Measurements from ENCODE around the gene SKIC8.

The SKIC8 gene

DNA sequence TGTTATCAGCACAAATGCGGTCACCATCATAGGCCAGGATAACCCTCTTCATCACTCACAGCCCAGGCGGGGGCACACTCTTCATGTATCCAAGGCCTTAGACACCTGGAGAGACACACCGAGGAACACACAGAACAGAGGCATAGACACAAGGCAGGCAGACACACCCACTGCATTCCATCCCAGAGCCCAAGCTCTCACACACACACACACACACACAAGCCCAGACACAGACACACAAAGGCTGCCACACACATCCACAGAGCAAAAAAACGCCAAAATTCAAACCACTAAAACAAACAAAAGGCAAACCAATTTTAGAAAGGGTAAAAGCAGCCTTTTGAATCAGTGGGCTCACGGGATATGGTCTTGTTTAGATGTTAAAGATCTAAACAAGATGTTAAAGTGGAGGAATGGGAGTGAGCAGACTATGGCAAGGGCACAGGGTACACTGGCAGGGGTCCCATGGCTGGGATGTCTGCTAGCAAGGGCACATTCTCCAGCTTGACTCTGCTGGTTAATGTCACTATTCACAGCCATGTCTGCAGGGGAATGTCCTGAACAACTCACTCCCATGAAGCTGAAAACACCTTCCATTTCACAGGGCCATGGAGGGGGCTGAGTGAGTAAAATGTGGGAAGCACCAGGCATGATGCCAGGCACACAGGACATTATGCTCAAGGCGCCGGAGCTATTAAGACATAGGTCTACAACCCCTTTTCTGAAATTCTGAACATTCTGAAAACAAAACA, 25.9 kb upstream of the SKIC8 start:
- TF ChIP-seq, protein P1, sequence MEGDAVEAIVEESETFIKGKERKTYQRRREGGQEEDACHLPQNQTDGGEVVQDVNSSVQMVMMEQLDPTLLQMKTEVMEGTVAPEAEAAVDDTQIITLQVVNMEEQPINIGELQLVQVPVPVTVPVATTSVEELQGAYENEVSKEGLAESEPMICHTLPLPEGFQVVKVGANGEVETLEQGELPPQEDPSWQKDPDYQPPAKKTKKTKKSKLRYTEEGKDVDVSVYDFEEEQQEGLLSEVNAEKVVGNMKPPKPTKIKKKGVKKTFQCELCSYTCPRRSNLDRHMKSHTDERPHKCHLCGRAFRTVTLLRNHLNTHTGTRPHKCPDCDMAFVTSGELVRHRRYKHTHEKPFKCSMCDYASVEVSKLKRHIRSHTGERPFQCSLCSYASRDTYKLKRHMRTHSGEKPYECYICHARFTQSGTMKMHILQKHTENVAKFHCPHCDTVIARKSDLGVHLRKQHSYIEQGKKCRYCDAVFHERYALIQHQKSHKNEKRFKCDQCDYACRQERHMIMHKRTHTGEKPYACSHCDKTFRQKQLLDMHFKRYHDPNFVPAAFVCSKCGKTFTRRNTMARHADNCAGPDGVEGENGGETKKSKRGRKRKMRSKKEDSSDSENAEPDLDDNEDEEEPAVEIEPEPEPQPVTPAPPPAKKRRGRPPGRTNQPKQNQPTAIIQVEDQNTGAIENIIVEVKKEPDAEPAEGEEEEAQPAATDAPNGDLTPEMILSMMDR (IDR thresholded peaks at IDR 0.05): no peak

DNA sequence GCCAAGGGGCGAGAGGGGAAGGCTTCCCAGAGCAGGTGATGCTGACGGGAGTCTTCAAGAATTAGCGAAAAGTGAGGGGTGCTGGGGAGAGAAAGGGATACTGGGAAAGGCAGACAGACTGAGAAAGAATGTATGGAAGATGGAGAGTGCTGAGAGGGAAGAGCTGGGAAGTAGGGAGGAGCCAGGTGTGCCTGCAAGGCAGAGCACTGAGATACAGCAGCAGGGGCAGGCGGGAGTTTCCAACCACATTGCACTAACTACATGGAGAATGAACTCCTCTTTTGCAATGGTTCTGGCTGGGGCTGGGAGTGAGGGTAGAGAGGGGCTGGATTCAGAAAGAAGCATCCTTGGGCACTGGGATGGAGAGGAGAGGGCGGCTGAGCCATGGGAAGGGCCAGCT, 24.7 kb upstream of the SKIC8 start:
- TF ChIP-seq, protein P1 (IDR thresholded peaks at IDR 0.05): no peak

DNA sequence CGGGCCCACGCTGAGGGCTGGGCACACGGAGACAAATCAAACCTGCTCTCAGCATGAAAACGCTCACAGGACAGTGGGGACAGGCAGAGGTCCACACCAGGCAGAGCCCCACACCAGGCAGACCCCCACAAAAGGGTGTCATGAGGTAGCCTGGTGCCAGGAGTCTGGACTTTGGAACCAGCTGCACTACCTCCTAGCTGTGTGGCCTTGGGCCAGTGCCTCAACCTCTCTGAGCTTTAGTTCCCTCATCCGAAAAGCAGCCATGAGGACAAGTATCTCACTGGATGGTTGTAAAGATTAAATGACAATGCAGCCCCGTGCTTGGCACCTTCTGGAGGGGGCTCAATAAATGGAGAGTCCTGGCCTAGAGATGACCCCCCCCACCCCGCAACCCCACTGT, 24.3 kb upstream of the SKIC8 start:
- TF ChIP-seq, protein P1 (IDR thresholded peaks at IDR 0.05): no peak

DNA sequence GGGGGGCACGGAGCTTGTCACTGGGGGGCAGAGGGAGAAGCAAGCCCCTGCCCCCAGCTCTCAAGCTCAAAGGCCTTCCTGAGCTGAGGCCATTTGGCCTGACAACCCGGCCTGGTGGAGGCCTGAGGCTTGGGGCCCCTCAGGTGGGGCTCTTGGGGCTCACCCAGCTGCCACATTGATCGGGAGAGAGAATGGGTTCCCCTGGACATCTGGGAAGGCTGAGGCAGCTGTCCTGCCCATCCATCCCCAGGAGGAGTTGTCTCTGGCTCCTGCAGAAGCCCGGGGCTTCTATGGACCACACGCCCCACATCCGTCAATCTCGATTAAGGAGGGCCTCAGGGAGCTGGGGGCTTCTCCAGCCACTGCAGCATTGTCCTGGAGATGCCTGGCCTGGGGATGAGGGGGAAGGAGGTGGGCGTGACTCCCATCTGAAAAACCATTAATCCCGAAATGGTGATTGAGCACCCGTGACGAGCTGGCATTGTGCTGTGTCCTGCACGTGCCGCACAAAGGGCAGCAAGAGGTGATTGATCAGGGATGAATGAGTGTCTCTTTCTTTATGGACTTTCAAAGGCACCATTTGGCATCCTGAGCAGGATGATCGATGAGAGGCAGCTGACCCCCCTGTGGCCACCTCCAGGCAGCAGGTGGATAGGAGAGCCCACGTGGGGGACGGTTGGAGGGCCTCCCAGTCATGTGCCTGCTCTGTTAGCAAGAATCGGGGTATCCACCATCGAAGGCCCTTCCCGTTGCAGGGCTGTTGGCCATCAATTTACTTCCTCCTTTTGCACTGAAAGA, 23.5 kb upstream of the SKIC8 start:
- TF ChIP-seq, protein P1 (IDR thresholded peaks at IDR 0.05): no peak

DNA sequence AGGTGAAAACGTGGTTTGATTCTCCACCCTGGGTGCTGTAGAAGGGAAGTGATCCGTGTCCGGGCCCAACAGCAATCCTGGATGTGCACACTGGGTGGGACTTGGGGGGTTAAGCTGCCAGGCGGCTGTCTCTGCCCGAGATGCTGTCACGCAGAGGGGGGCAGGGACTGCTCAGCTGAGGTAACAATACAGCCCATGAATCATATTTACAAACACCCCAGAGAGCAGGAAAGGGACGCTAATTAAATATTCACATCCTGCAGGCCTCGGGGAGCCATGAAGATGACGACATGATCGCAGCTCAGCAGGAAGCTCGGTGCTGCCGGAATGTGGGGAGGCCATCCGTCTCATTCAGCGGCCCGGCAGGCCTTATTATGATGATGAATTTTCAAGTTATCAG, 22.8 kb upstream of the SKIC8 start:
- TF ChIP-seq, protein P1 (IDR thresholded peaks at IDR 0.05): no peak

DNA sequence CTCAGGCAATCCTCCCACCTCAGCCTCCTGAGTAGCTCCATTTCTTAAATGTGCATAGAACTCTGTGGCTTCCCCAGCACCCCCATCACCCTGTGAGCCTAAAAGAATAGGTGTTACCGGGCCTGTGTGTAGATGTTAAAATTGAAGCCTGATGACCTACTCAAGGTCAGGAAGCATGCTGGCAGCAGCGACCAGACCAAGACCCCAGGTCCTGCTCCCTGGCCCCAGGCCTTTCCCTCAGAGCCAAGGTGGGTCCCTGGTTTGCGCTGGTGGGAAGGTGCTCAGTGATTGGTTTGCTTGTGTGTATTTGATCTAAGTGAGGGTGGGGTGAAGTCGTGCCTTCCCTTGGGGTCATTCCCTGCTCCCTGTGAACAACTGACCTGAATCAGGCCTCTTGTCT, 22.4 kb upstream of the SKIC8 start:
- TF ChIP-seq, protein P1 (IDR thresholded peaks at IDR 0.05): no peak

DNA sequence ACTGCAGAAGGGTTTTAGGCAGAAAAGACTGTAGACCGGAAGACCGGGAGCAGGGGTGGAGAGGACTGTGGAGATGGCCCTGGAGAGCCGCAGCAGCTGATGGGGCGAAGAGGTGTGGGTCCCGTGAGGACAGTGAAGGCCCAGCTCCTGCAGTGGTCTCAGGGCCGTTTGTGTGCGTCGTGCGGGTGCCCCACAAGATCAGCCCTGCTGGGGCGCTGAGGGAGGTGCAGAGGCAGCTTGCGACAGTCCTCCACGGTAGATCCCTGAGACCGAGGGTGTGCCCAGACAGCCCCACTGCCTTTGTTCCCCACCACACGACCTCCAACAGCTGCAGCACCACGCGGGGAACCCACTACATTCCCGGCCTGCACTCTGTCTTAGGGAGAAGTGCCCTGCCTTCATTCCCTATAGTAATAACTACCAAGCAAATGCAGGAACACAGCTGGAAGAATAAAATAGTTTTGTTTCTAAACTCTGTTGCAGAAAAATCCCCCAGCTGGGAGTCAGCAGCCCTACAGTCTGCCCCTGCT, 21.7 kb upstream of the SKIC8 start:
- TF ChIP-seq, protein P1 (IDR thresholded peaks at IDR 0.05): no peak
